Omental fat pad (tissue), 4 donors: Measurements from ENCODE around the gene PAX5. TPM values are rescaled to one million over a fixed set of nuclear protein-coding genes. Genes with fewer than 3 reads are reported as not detected.

Experiments used
- ATAC-seq: fragments of 150-250 bp; one replicate; pipeline ENCODE4 v1.9.1; 2016; ENCODE audit warnings: mild to moderate bottlenecking, moderate library complexity; ENCODE audit not compliant: low FRiP score
- DNase-seq: peaks from one replicate; pipeline ENCODE4 v3.0.0-alpha.2; 2019; ENCODE audit warnings: low spot score
- total RNA-seq, 4 donors: library from RNA; depleted of rRNA; stranded (reverse); fragments of >200 nt; gene quantifications; one replicate each; pipeline ENCODE4 v1.1.0, GENCODE V29; 2016
- TF ChIP-seq, protein P1 (sequence below), 3 donors: fragments of 450-650 bp; IDR thresholded peaks; one replicate each; pipeline ENCODE4 v1.5.1; 2016 to 2017; ENCODE audit warnings: antibody characterized with exemption in 3 of 3, mild to moderate bottlenecking in 3 of 3, moderate library complexity in 2 of 3

The PAX5 gene
- total RNA-seq, 4 donors from 2014 or later = 0.09 to 1.2 (median 0.24) TPM; not detected in 1

DNA sequence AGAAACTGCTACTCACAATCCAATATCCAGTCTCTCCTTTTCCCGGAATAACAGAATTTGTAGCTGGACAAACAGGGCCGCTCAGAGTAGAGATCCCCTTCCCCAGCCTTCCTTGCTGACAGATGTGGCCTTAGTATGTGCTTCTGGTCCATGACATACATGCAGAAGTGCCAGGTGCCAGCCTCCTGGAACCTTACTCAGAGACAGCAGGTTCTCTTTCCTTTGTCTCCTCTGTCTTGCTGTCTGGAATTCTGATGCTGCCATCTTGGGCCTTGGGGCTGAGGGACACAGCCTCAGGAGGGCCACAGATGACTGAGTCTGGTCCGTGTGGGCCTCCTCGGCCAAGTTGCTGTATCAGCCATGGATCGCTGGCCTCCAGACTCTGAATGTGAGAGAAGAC, 210.1 kb downstream of the PAX5 start:
- TF ChIP-seq, protein P1, sequence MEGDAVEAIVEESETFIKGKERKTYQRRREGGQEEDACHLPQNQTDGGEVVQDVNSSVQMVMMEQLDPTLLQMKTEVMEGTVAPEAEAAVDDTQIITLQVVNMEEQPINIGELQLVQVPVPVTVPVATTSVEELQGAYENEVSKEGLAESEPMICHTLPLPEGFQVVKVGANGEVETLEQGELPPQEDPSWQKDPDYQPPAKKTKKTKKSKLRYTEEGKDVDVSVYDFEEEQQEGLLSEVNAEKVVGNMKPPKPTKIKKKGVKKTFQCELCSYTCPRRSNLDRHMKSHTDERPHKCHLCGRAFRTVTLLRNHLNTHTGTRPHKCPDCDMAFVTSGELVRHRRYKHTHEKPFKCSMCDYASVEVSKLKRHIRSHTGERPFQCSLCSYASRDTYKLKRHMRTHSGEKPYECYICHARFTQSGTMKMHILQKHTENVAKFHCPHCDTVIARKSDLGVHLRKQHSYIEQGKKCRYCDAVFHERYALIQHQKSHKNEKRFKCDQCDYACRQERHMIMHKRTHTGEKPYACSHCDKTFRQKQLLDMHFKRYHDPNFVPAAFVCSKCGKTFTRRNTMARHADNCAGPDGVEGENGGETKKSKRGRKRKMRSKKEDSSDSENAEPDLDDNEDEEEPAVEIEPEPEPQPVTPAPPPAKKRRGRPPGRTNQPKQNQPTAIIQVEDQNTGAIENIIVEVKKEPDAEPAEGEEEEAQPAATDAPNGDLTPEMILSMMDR (IDR thresholded peaks at IDR 0.05) = no peak
- no peak for DNase-seq
- no peak for ATAC-seq

DNA sequence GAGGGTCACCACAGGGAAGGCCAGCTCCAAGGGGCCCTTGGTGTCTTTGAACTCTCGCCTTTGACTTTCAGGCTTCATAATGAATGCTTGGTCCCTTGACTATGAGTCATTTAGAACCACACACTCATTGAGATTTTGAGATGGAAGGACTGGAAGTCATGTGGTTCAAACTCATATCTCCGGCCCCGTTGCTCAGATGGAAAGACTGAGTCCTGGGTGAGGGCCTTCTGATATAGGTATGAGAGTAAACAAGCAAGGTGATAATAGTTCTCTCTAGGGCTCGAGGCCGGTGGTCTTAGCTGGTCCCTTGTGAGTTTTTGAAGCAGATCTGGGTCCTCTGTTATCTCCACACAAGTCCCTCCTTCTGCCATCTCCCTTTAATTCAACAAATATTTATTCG, 210.6 kb downstream of the PAX5 start:
- ATAC-seq (no peak), DNase-seq (no peak)
- TF ChIP-seq, protein P1 (IDR thresholded peaks at IDR 0.05) = no peak

DNA sequence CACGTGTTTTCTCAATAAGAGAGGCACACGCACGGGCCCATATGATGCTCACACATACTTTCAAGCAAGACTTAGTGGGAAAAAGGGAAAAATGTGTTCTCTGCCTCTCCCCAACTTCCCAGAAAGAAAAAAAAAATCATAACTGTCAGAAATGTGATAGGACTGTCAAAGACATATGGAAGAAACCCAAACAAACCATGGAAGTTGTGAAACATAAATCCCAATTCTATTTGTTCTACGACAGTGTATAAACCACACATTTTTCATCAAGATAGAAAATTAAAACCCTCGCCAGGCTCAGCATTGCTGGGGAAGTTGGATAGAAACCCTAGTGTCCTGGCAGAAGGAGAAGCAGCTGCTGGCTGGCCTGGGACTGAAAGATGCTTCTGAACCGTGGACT, 211.9 kb downstream of the PAX5 start:
- TF ChIP-seq, protein P1 (IDR thresholded peaks at IDR 0.05) = no peak
- no peak for ATAC-seq
- no peak for DNase-seq

DNA sequence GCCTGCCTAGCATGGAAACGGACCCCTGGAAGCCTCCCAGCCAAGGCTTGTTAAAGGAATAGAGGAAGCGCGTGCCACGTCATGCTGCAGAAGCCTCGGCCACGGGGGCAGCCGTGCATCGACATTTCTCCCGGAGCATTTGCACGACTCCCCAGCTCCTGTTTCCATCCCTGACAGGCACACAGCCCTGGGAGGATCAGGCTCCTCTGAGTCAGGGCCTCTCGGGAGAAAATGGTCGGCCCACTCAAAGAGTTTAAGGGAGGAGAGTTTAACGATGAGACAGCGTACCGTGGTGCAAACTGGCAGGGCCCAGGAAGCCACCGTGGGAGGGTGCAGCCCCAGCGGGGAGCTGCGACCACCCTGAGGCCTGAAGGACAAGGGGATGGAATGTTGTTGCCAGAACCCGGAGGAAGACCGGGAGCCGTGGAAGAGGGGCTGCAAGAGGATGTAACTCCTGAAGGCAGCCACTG, 213.6 kb downstream of the PAX5 start:
- TF ChIP-seq, protein P1 (IDR thresholded peaks at IDR 0.05) = no peak
- no peak for ATAC-seq
- DNase-seq = no peak

GRCh38 chr9:36818965-36819870, 214.8 kb downstream of the PAX5 start:
- no peak for DNase-seq
- TF ChIP-seq, protein P1 (IDR thresholded peaks at IDR 0.05) = no peak
- no peak for ATAC-seq

- ATAC-seq (no peak), DNase-seq (no peak)
- TF ChIP-seq, protein P1 (IDR thresholded peaks at IDR 0.05) = no peak
These were observed 215.7 kb downstream of the PAX5 start for GRCh38 chr9:36818242-36818938.
